GM12864 (cell line): ENCODE measurements around the gene FGD2.

Experiments used
- DNase-seq: peaks from one replicate; pipeline ENCODE4 v3.0.0-alpha.2; 2011; ENCODE audit warnings: low read depth
- H3K4me3 ChIP-seq: 2 replicates; pipeline ENCODE4 v1.5.1; 2011; ENCODE audit warnings: mild to moderate bottlenecking, low read depth, low read length, control low read depth
- TF ChIP-seq, protein P1 (sequence below): IDR thresholded peaks from 2 replicates; pipeline ENCODE4 v1.5.1; 2011; ENCODE audit warnings: low read depth, mild to moderate bottlenecking, moderate library complexity, low read length, control low read depth, inconsistent platforms; ENCODE audit errors: missing control alignments

FGD2 gene

GRCh38 chr6:37077191-37077904 is 71.9 kb downstream of the FGD2 start:
- no peak overlapping the region for H3K4me3 ChIP-seq
- TF ChIP-seq, protein P1, sequence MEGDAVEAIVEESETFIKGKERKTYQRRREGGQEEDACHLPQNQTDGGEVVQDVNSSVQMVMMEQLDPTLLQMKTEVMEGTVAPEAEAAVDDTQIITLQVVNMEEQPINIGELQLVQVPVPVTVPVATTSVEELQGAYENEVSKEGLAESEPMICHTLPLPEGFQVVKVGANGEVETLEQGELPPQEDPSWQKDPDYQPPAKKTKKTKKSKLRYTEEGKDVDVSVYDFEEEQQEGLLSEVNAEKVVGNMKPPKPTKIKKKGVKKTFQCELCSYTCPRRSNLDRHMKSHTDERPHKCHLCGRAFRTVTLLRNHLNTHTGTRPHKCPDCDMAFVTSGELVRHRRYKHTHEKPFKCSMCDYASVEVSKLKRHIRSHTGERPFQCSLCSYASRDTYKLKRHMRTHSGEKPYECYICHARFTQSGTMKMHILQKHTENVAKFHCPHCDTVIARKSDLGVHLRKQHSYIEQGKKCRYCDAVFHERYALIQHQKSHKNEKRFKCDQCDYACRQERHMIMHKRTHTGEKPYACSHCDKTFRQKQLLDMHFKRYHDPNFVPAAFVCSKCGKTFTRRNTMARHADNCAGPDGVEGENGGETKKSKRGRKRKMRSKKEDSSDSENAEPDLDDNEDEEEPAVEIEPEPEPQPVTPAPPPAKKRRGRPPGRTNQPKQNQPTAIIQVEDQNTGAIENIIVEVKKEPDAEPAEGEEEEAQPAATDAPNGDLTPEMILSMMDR = no peak
- DNase-seq = no peak

DNA sequence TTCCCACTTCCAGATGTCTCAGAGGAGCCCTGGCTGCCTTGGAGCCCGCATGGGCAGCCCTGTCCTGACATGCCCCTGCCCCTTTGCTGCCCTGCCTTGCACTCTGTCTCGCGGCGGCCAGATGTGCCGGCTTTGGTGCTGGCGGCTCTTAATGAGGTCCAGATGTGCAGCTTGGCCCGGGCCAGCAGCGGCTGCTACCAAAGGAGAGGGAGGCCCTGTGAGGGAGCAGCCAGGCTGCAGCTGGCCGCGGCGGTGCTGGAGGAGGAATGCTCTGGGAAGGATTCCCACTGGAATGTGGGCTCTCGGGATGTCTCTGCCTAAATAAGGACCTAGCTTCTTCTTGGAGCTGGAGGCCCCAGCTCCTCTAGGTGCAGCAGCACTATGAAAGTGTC is 72.4 kb downstream of the FGD2 start:
- TF ChIP-seq, protein P1 = no peak
- DNase-seq = no peak
- H3K4me3 ChIP-seq = no peak overlapping the region
